VCaP (cell line): ENCODE measurements around the gene PDK2.

Experiments used
- H3K27ac ChIP-seq: fragments of 450-650 bp; 2 replicates; pipeline ENCODE4 v1.5.1; 2017
- TF ChIP-seq, protein P1 (sequence below): fragments of 450-650 bp; conservative IDR thresholded peaks from 2 replicates; pipeline ENCODE4 v1.5.1; 2017; ENCODE audit warnings: mild to moderate bottlenecking, moderate library complexity

The PDK2 gene

DNA sequence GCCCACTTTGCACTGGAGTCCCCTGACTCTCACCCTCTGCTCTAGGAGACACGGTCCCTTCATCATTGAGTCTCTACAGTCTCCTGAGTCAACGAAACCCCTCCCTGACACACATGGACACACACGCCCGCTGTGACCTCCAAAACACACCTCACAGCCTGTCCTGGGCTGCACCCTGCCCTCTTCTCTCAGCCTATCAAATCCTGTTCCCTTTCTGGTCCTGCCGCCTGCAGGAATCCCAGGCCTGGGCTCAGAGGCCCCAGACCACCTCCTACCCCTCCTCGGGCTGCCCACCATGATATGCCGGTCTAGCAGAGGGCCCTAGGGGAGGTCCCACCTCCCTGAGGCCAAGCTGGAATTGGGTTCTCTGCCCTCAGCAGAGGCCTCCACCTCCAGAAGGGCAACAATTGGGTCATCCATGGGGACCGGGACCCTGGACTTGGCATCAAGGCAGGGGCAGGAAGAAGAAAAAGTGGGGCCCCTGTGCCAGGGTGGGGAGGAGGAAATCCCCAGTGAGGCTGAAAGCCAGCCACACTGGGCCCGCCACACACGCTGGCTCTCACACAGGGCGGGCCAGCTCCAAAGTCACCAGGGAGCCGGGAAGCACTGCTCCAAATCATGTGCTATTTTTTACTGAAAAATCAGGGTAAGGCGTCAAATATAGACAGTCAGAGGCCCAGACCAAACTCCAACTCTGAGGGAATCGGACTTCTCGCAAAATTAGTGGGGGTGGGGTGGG is 51.9 kb downstream of the PDK2 start:
- H3K27ac ChIP-seq = no peak overlapping the region

GRCh38 chr17:50147841-50148225 is 52.7 kb downstream of the PDK2 start:
- TF ChIP-seq, protein P1, sequence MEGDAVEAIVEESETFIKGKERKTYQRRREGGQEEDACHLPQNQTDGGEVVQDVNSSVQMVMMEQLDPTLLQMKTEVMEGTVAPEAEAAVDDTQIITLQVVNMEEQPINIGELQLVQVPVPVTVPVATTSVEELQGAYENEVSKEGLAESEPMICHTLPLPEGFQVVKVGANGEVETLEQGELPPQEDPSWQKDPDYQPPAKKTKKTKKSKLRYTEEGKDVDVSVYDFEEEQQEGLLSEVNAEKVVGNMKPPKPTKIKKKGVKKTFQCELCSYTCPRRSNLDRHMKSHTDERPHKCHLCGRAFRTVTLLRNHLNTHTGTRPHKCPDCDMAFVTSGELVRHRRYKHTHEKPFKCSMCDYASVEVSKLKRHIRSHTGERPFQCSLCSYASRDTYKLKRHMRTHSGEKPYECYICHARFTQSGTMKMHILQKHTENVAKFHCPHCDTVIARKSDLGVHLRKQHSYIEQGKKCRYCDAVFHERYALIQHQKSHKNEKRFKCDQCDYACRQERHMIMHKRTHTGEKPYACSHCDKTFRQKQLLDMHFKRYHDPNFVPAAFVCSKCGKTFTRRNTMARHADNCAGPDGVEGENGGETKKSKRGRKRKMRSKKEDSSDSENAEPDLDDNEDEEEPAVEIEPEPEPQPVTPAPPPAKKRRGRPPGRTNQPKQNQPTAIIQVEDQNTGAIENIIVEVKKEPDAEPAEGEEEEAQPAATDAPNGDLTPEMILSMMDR = no peak
- H3K27ac ChIP-seq = peak overlapping the region; percentile 86

More for the DNA sequence above, 51.9 kb downstream of the PDK2 start:
- TF ChIP-seq, protein P1 = no peak

DNA sequence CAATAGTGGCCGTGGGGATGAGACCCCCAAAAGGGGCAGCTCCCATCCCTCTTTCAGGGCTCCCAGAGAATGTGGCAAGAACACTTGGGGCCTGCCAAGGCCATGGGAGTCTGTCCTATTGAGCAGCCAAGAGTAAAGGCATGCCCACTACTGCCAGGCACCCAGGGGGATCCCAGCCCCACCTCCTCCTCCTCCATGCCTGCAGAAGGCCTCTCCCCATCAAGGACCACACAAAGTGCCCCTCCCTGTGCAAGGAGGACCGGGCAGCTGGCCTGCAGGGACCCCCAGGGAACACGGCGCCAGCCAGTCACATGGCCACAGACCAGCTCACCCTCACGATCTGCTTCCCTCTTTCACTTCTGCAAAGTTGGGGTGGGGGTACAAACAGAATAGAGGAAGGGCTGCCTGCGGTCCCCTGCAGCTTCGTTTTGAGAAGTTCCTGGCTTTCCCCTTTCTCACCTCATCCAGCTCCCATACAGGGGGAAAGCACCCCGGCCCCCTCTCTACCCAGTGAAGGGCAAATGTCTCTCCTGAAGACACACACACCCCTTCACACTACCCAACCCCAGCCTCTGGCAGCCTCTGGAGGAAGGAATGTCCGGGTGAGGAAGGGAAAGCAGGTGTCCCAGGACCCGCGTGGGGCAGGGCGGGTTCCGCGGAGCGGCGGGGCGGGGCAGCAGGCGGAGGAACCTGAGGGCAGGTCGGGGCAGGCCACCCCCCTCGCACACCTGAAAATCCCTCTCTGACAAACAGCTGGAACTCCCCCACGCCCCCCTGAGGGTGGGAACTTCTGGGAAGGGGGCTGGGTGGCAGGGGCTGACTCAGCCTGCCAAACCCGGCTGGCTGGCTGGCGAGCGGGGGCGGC is 53.3 kb downstream of the PDK2 start:
- peak overlapping the region; percentile 86 for H3K27ac ChIP-seq
- TF ChIP-seq, protein P1 = no peak

- TF ChIP-seq, protein P1 = no peak
- H3K27ac ChIP-seq = peak overlapping the region; percentile 86
These were observed 53.9 kb downstream of the PDK2 start for GRCh38 chr17:50149091-50149416.

DNA sequence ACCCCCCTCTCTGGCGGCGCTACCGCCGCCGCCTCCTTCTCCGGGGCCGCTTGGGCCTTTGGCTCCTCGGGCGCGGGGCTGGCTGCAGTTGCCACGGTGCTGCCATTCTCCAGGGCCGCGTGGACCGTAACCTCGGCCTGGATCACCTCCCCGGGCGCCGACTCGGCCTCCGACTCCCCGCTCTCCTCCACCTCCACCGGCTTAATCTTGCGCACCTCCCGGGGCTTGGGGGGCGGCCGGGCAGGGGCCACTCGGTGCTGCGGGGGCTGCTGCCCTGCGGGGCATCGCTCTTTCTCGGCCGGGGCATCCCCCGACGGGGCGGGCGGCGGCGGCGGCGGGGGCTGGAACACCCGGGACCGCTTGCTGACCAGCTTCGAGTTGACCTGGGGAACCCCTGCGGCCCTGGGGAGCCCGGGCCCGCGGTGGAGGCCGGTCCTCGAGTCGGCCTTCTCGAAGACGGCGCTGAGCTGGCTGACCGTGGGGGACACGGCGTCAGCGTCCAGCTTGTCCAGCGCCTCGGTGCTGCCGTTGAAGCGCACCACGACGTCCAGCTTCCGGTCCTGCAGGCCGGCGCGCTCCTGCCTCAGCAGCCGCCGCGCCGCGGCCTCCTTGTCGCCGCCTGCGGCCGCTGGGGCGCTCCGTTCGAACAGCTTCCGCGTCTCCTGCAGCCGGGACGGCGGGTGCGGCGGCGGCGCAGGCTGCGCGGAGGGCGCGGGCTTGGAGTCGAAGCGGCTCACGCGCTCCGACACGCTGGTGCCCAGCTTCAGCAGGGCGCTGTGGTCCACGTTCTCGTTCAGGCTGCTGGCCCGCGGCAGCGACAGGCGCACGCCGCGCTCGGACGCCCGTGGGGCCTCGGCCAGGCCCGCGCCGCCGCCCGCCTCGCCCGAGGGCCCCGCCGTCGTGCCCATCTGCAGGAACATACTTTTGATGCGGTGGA is 54.5 kb downstream of the PDK2 start:
- H3K27ac ChIP-seq = peak overlapping the region; percentile 86
- TF ChIP-seq, protein P1 = peak; percentile 23

- H3K27ac ChIP-seq = peak within 1 kb of the TSS; percentile 86
- TF ChIP-seq, protein P1 = no peak
These were observed 55.3 kb downstream of the PDK2 start, which contains the start of gene PPP1R9B for GRCh38 chr17:50150354-50151040. PPP1R9B (minus strand) TSS chr17:50150677; CDS start chr17:50150513, 164 bp downstream.
